Chondrocyte (in vitro differentiated cells): ENCODE data around the gene VSIG8. TPM values are rescaled to one million over a fixed set of nuclear protein-coding genes. Genes with fewer than 3 reads are reported as not detected.
A peak's percentile ranks its signal among the peaks of the same experiment; 100 is the strongest.
"Not testable (repeated sequence)": the region's sequence is repeated elsewhere in the genome, so short reads cannot be mapped to it uniquely, and the experiment has no call there.

Source experiments
- DNase-seq: peaks from one replicate; pipeline ENCODE4 v3.0.0; 2021; ENCODE audit warnings: mixed read lengths, low spot score
- H3K27ac Mint-ChIP-seq: one replicate; pipeline ENCODE4 v1.8.0; 2021; ENCODE audit warnings: mild to moderate bottlenecking, moderate library complexity, mixed read lengths; ENCODE audit not compliant: unreplicated experiment
- H3K27me3 Mint-ChIP-seq: 2 replicates; pipeline ENCODE4 v1.8.0; 2021; ENCODE audit warnings: low read depth, mixed read lengths
- H3K36me3 Mint-ChIP-seq: 2 replicates; pipeline ENCODE4 v1.8.0; 2021; ENCODE audit warnings: low read depth, mixed read lengths
- H3K4me1 Mint-ChIP-seq: 2 replicates; pipeline ENCODE4 v1.8.0; 2021; ENCODE audit warnings: low read depth, mild to moderate bottlenecking, mixed read lengths
- H3K4me3 Mint-ChIP-seq: one replicate; pipeline ENCODE4 v1.8.0; 2021; ENCODE audit warnings: mild to moderate bottlenecking, moderate library complexity, mixed read lengths; ENCODE audit not compliant: unreplicated experiment
- H3K9me3 Mint-ChIP-seq: 2 replicates; pipeline ENCODE4 v1.8.0; 2021; ENCODE audit warnings: low read depth, mixed read lengths
- total RNA-seq: library from RNA; stranded (reverse); gene quantifications from 3 replicates; pipeline ENCODE4 v1.2.1, GENCODE V29; 2021
- TF ChIP-seq, protein P1 (sequence below): fragments of 200-600 bp; sonication (generic); IDR thresholded peaks from 2 replicates; pipeline ENCODE4 v1.5.0; 2021; ENCODE audit warnings: antibody characterized with exemption, mild to moderate bottlenecking, moderate library complexity

Gene VSIG8
- total RNA-seq, 1 donor from 2014 or later: not detected

DNA sequence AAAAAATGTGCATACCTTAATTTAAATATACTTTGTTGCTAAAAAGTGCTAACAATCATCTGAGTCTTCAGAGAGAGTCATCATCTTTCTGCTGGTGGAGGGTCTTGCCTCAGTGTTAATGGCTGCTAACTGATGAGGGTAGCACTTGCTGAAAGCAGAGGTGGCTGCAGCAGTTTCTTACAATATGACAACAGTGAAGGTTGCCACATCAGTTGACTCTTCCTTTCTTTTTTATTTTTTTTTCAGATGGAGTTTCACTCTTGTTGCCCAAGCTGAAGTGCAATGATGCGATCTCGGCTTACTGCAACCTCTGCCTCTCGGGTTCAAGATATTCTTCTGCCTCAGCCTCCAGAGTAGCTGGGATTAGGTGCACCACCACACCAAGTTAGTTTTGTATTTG is 40.1 kb upstream of the VSIG8 start:
- Mint-ChIP-seq H3K9me3 (peaks cover 6% of the 10 kb centered on the region), H3K27ac (no peak overlapping the region), H3K27me3 (no peaks in the 10 kb centered on the region), H3K4me3 (no peak overlapping the region), H3K4me1 (peaks cover 17% of the 10 kb centered on the region), H3K36me3 (peaks cover 1% of the 10 kb centered on the region)
- TF ChIP-seq, protein P1, sequence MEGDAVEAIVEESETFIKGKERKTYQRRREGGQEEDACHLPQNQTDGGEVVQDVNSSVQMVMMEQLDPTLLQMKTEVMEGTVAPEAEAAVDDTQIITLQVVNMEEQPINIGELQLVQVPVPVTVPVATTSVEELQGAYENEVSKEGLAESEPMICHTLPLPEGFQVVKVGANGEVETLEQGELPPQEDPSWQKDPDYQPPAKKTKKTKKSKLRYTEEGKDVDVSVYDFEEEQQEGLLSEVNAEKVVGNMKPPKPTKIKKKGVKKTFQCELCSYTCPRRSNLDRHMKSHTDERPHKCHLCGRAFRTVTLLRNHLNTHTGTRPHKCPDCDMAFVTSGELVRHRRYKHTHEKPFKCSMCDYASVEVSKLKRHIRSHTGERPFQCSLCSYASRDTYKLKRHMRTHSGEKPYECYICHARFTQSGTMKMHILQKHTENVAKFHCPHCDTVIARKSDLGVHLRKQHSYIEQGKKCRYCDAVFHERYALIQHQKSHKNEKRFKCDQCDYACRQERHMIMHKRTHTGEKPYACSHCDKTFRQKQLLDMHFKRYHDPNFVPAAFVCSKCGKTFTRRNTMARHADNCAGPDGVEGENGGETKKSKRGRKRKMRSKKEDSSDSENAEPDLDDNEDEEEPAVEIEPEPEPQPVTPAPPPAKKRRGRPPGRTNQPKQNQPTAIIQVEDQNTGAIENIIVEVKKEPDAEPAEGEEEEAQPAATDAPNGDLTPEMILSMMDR: no peak
- no peak for DNase-seq

DNA sequence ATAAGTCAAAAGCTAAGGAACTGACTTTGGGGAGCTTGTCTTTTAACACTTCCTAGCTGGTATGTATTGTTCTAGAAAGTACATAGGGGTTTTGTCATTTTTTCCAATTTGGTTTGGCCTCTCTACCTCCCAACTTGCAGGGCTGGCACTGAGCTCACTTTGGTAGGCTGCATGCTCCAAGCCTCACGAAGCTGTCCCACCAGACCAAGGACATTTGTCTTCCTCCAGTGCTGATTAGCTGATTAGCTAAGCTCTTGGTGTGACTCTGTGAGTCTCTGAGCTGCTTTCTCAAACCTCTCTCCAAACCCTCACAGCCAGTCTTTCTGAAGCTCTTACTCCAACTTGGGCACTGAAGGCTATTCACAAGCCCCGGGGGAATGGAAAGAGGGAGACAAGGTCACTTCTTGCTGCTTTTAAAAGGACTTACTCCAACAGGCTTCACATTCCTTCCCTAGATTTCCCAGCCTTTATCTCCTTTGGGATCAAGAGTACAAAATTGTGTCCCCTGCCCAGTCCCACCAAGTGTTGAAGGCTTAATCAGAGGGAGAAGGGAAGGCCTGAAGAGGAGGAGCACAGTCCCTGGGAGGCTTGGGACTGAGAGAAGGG is 38.4 kb upstream of the VSIG8 start:
- peaks cover 1% of the 10 kb centered on the region for H3K36me3 Mint-ChIP-seq
- H3K27ac Mint-ChIP-seq: peak overlapping the region; percentile 65
- peaks cover 17% of the 10 kb centered on the region for H3K4me1 Mint-ChIP-seq
- no peak for DNase-seq
- TF ChIP-seq, protein P1: no peak
- no peaks in the 10 kb centered on the region for H3K27me3 Mint-ChIP-seq
- H3K4me3 Mint-ChIP-seq: no peak overlapping the region
- H3K9me3 Mint-ChIP-seq: peaks cover 6% of the 10 kb centered on the region

GRCh38 chr1:159900086-159900680 is 37.7 kb upstream of the VSIG8 start, which contains the start of gene CFAP45:
TSS of gene CFAP45 (minus strand) at chr1:159900165. CDS start at chr1:159900098, 67 bp downstream.
- no peak for DNase-seq
- H3K27ac Mint-ChIP-seq: peak within 1 kb of the TSS; percentile 87
- H3K4me1 Mint-ChIP-seq: peaks cover 17% of the 10 kb centered on the region
- peaks cover 1% of the 10 kb centered on the region for H3K36me3 Mint-ChIP-seq
- H3K27me3 Mint-ChIP-seq: no peaks in the 10 kb centered on the region
- H3K4me3 Mint-ChIP-seq: no peak within 1 kb of the TSS
- H3K9me3 Mint-ChIP-seq: peaks cover 6% of the 10 kb centered on the region
- TF ChIP-seq, protein P1: no peak

DNA sequence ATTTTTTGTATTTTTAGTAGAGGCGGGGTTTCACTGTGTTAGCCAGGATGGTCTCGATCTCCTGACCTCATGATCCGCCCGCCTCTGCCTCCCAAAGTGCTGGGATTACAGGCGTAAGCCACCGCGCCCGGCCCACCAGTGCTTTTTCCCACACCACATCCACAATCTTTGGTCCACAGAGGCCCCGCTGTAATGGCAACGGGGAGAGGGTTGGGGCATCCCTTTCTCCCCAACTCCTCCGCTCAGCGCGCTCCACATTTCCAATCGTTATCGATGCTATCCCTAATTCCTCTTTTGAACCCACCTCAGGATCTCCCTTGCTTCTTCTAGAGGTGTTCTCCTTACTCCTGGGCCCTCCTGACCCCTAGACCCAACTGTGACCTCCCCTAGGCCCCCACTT is 37.2 kb upstream of the VSIG8 start:
- DNase-seq, H3K4me3 Mint-ChIP-seq, H3K27me3 Mint-ChIP-seq, H3K9me3 Mint-ChIP-seq, H3K36me3 Mint-ChIP-seq: not testable (repeated sequence)
- Mint-ChIP-seq H3K27ac (peak overlapping the region; percentile 87), H3K4me1 (peaks cover 17% of the 10 kb centered on the region)

- no peaks in the 10 kb centered on the region for H3K36me3 Mint-ChIP-seq
- no peak overlapping the region for H3K27ac Mint-ChIP-seq
- no peaks in the 10 kb centered on the region for H3K27me3 Mint-ChIP-seq
- H3K4me1 Mint-ChIP-seq: peaks cover 17% of the 10 kb centered on the region
- H3K9me3 Mint-ChIP-seq: peaks cover 2% of the 10 kb centered on the region
- no peak for DNase-seq
- no peak overlapping the region for H3K4me3 Mint-ChIP-seq
- TF ChIP-seq, protein P1: no peak
Measured at GRCh38 chr1:159898527-159898926, 36.1 kb upstream of the VSIG8 start.

DNA sequence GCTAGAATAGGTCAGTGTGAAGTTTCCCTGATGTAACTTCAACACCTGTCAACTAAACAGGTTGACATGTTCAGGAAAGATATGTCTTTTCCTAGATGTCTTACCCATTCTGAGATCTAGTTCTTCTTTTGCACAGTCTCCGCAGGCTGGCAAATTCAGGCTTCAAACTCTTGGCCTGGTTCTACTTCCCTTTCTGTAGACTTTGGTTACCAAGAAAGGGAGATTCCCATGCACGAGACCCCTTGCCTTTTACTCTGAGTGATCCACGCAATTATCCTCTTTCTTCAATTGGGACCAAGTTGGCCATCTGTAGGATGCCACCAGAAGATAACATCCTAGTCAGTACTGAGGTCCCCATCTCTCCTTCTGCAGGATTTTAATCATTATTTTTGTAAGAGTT is 35.5 kb upstream of the VSIG8 start:
- H3K27me3 Mint-ChIP-seq: no peaks in the 10 kb centered on the region
- no peaks in the 10 kb centered on the region for H3K36me3 Mint-ChIP-seq
- H3K4me3 Mint-ChIP-seq: no peak overlapping the region
- H3K9me3 Mint-ChIP-seq: no peaks in the 10 kb centered on the region
- DNase-seq: no peak
- H3K4me1 Mint-ChIP-seq: peaks cover 17% of the 10 kb centered on the region
- H3K27ac Mint-ChIP-seq: no peak overlapping the region
- TF ChIP-seq, protein P1: no peak
